H9 (cell line): Measurements from ENCODE around the gene HRH1. TPM values are rescaled to one million over a fixed set of nuclear protein-coding genes. Genes with fewer than 3 reads are reported as not detected.

Experiments
- DNase-seq: peaks from one replicate; pipeline ENCODE4 v3.0.0-alpha.2; 2017
- H2AFZ ChIP-seq: one replicate; pipeline ENCODE4 v1.6.1; 2013; ENCODE audit warnings: mild to moderate bottlenecking, low read length, control low read depth, moderate library complexity
- H2AK5ac ChIP-seq: 2 replicates; pipeline ENCODE4 v1.6.1; 2013; ENCODE audit warnings: low read length, control low read depth, mixed read lengths; ENCODE audit not compliant: insufficient read length
- H2BK120ac ChIP-seq: one replicate; pipeline ENCODE4 v1.6.1; 2013; ENCODE audit warnings: low read depth, mild to moderate bottlenecking, low read length, control low read depth, inconsistent platforms; ENCODE audit not compliant: poor library complexity, severe bottlenecking
- H2BK12ac ChIP-seq: 2 replicates; pipeline ENCODE4 v1.6.1; 2013; ENCODE audit warnings: low read length, control low read depth, mixed read lengths, low read depth; ENCODE audit not compliant: insufficient read length
- H2BK15ac ChIP-seq: 2 replicates; pipeline ENCODE4 v1.6.1; 2013; ENCODE audit warnings: low read depth, low read length, control low read depth
- H2BK20ac ChIP-seq: one replicate; pipeline ENCODE4 v1.6.1; 2013; ENCODE audit warnings: low read depth, mild to moderate bottlenecking, low read length, control low read depth, inconsistent platforms; ENCODE audit not compliant: poor library complexity, severe bottlenecking
- H2BK5ac ChIP-seq: 2 replicates; pipeline ENCODE4 v1.6.1; 2013; ENCODE audit warnings: low read length, control low read depth, mixed read lengths; ENCODE audit not compliant: insufficient read length
- H3K14ac ChIP-seq: 2 replicates; pipeline ENCODE4 v1.6.1; 2013; ENCODE audit warnings: low read length, control low read depth; ENCODE audit not compliant: insufficient read depth
- H3K18ac ChIP-seq: 2 replicates; pipeline ENCODE4 v1.6.1; 2013; ENCODE audit warnings: low read depth, mild to moderate bottlenecking, mixed read lengths, low read length, control low read depth; ENCODE audit not compliant: insufficient read length
- H3K23ac ChIP-seq: 2 replicates; pipeline ENCODE4 v1.6.1; 2013; ENCODE audit warnings: low read length, control low read depth, mixed read lengths, low read depth; ENCODE audit not compliant: insufficient read length
- H3K23me2 ChIP-seq: 2 replicates; pipeline ENCODE4 v1.6.1; 2013; ENCODE audit warnings: low read depth, mild to moderate bottlenecking, mixed read lengths, low read length, control low read depth; ENCODE audit not compliant: insufficient read length, poor library complexity, severe bottlenecking
- H3K27ac ChIP-seq: 2 replicates; pipeline ENCODE4 v1.5.1; 2013; ENCODE audit warnings: low read length, control low read depth, mixed read lengths, low read depth; ENCODE audit not compliant: insufficient read length
- H3K27me3 ChIP-seq: 2 replicates; pipeline ENCODE4 v1.6.1; 2013; ENCODE audit warnings: low read length, control low read depth, inconsistent platforms; ENCODE audit not compliant: insufficient read depth
- H3K4ac ChIP-seq: 2 replicates; pipeline ENCODE4 v1.6.1; 2013; ENCODE audit warnings: low read depth, mild to moderate bottlenecking, control low read depth, inconsistent platforms, low read length, moderate library complexity
- H3K4me1 ChIP-seq: 2 replicates; pipeline ENCODE4 v1.6.1; 2013; ENCODE audit warnings: low read length, control low read depth, inconsistent platforms; ENCODE audit not compliant: insufficient read depth
- H3K4me2 ChIP-seq: 2 replicates; pipeline ENCODE4 v1.6.1; 2013; ENCODE audit warnings: low read length, control low read depth, mixed read lengths; ENCODE audit not compliant: insufficient read length, insufficient read depth
- H3K56ac ChIP-seq: 2 replicates; pipeline ENCODE4 v1.6.1; 2013; ENCODE audit warnings: low read depth, mild to moderate bottlenecking, mixed read lengths, low read length, control low read depth; ENCODE audit not compliant: insufficient read length
- H3K79me1 ChIP-seq: 2 replicates; pipeline ENCODE4 v1.6.1; 2013; ENCODE audit warnings: low read depth, mild to moderate bottlenecking, moderate library complexity, low read length, control low read depth, inconsistent platforms; ENCODE audit not compliant: insufficient read depth, poor library complexity, severe bottlenecking
- H3K79me2 ChIP-seq: 2 replicates; pipeline ENCODE4 v1.6.1; 2013; ENCODE audit warnings: low read length, control low read depth, inconsistent platforms; ENCODE audit not compliant: insufficient read depth
- H3K9ac ChIP-seq: 2 replicates; pipeline ENCODE4 v1.6.1; 2013; ENCODE audit warnings: low read length, control low read depth, mixed read lengths; ENCODE audit not compliant: insufficient read length; ENCODE audit errors: extremely low read depth
- H3K9me3 ChIP-seq: one replicate; pipeline ENCODE4 v1.6.1; 2013; ENCODE audit warnings: low read depth, low read length, inconsistent platforms; ENCODE audit not compliant: control insufficient read depth
- H3T11ph ChIP-seq: one replicate; pipeline ENCODE4 v1.6.1; 2013; ENCODE audit warnings: mild to moderate bottlenecking, low read length, control low read depth, inconsistent platforms
- H4K20me1 ChIP-seq: one replicate; pipeline ENCODE4 v1.6.1; 2013; ENCODE audit not compliant: control insufficient read depth, insufficient read length, insufficient read depth
- H4K5ac ChIP-seq: 2 replicates; pipeline ENCODE4 v1.6.1; 2013; ENCODE audit warnings: low read depth, mild to moderate bottlenecking, mixed read lengths, low read length, control low read depth; ENCODE audit not compliant: insufficient read length
- H4K8ac ChIP-seq: replicated peaks from 2 replicates; pipeline ENCODE4 v1.6.1; 2013; ENCODE audit warnings: low read length, control low read depth, mixed read lengths, low read depth; ENCODE audit not compliant: insufficient read length
- H4K91ac ChIP-seq: 2 replicates; pipeline ENCODE4 v1.6.1; 2013; ENCODE audit warnings: low read depth, mild to moderate bottlenecking, moderate library complexity, mixed read lengths, low read length, control low read depth; ENCODE audit not compliant: insufficient read length
- H3K27ac Mint-ChIP-seq, 3 experiments: 2 replicates in 2 of 3; 3 replicates in 1 of 3; pipeline ENCODE4 v1.8.0; 2020 to 2021; ENCODE audit warnings: mixed read lengths in 3 of 3, mild to moderate bottlenecking in 1 of 3, moderate library complexity in 1 of 3
- H3K27me3 Mint-ChIP-seq: 2 replicates; pipeline ENCODE4 v1.8.0; 2021; ENCODE audit warnings: low read depth, mild to moderate bottlenecking, moderate library complexity, mixed read lengths
- H3K36me3 Mint-ChIP-seq, 3 experiments: 2 replicates in 2 of 3; 3 replicates in 1 of 3; pipeline ENCODE4 v1.8.0; 2020 to 2021; ENCODE audit warnings: low read depth in 3 of 3, mixed read lengths in 3 of 3; ENCODE audit not compliant: insufficient read depth in 1 of 3
- H3K4me1 Mint-ChIP-seq, 2 experiments: 2 replicates each; pipeline ENCODE4 v1.8.0; 2020; ENCODE audit warnings: mixed read lengths in 2 of 2
- H3K4me3 Mint-ChIP-seq, 2 experiments: 2 replicates in 1 of 2; 3 replicates in 1 of 2; pipeline ENCODE4 v1.8.0; 2020 to 2021; ENCODE audit warnings: mild to moderate bottlenecking in 2 of 2, mixed read lengths in 2 of 2, moderate library complexity in 1 of 2
- H3K9me3 Mint-ChIP-seq, 2 experiments: 2 replicates in 1 of 2; 3 replicates in 1 of 2; pipeline ENCODE4 v1.8.0; 2020; ENCODE audit warnings: mild to moderate bottlenecking in 2 of 2, mixed read lengths in 2 of 2, moderate library complexity in 1 of 2
- WGBS: extraction: QIAGEN DNeasy Blood & Tissue Kit; methylation state at CpG from one replicate; pipeline ENCODE4 v1.1.7; 2013; ENCODE audit warnings: missing lambda C conversion rate, low lambda C conversion rate, mixed read lengths; ENCODE audit not compliant: insufficient read length; ENCODE audit errors: extremely low coverage; 5-methylcytosine and 5-hydroxymethylcytosine counted together
- total RNA-seq: library from RNA; stranded (reverse); gene quantifications from 2 replicates; pipeline ENCODE4 v1.2.1, GENCODE V29; 2021
- TF ChIP-seq, protein P1 (sequence below): fragments of 200-600 bp; sonication (generic); conservative IDR thresholded peaks from 3 replicates; pipeline ENCODE4 v1.8.0; 2021; ENCODE audit warnings: antibody characterized with exemption, mild to moderate bottlenecking

HRH1 gene
- total RNA-seq, 1 experiment from 2014 or later = 0.74 TPM

DNA sequence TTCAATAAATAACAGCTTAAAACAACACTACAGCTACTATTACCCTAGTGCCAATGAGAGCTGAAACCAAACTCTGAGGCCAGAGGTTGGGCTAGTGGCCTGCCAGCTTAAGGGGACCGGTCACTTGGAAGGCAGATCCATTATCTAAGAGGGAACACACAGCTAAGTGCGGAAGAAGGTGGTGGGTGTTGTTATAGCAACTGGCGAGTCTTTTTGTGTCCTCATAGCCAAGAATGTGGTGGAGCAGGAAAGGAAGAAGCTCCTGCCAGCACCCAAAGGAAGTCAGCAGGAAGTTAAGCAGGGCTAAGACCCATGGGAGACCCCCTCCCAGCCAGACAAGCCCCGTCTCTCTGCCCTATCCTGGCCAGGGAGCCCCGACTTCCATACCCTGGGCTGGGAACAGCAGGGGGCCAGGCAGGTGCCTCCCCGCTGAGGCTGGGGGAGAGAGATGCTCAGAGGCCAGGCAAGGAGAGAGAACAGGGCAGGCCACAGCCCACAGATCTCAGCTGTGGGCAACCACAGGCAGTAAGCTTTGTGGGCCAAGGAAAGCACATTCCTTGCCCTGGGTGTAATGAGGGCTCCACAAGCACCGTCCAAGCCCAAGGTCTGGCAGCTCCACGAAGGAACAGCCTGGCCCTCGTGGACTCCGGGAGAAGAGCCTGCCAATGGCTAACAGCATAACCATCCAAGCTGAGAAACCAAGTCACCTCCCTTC, 34.0 kb upstream of the HRH1 start:
- Histone ChIP-seq H4K8ac (no peak overlapping the region), H3K79me2 (no peaks in the 10 kb centered on the region), H4K5ac (no peak overlapping the region), H3K27me3 (no peaks in the 10 kb centered on the region), H4K20me1 (no peaks in the 10 kb centered on the region), H3K4ac (no peak overlapping the region), H3K4me2 (no peak overlapping the region), H3K79me1 (no peaks in the 10 kb centered on the region), H3K23ac (no peak overlapping the region), H3K56ac (no peak overlapping the region), H3K18ac (no peak overlapping the region), H3K9ac (no peak overlapping the region), H2BK120ac (no peak overlapping the region), H3K23me2 (no peaks in the 10 kb centered on the region), H3K14ac (no peak overlapping the region), H2BK12ac (no peak overlapping the region), H4K91ac (no peak overlapping the region), H3K27ac (no peak overlapping the region), H2BK15ac (no peak overlapping the region), H3T11ph (no peak overlapping the region), H3K9me3 (no peaks in the 10 kb centered on the region), H2AK5ac (no peak overlapping the region), H2AFZ (no peak overlapping the region), H3K4me1 (no peaks in the 10 kb centered on the region), H2BK20ac (no peak overlapping the region), H2BK5ac (no peak overlapping the region)
- H3K4me1 Mint-ChIP-seq = peaks cover 10 to 11% of the 10 kb centered on the region in 2 experiments
- H3K27me3 Mint-ChIP-seq = peaks cover 21% of the 10 kb centered on the region
- TF ChIP-seq, protein P1, sequence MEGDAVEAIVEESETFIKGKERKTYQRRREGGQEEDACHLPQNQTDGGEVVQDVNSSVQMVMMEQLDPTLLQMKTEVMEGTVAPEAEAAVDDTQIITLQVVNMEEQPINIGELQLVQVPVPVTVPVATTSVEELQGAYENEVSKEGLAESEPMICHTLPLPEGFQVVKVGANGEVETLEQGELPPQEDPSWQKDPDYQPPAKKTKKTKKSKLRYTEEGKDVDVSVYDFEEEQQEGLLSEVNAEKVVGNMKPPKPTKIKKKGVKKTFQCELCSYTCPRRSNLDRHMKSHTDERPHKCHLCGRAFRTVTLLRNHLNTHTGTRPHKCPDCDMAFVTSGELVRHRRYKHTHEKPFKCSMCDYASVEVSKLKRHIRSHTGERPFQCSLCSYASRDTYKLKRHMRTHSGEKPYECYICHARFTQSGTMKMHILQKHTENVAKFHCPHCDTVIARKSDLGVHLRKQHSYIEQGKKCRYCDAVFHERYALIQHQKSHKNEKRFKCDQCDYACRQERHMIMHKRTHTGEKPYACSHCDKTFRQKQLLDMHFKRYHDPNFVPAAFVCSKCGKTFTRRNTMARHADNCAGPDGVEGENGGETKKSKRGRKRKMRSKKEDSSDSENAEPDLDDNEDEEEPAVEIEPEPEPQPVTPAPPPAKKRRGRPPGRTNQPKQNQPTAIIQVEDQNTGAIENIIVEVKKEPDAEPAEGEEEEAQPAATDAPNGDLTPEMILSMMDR = no peak
- DNase-seq = no peak
- H3K9me3 Mint-ChIP-seq = peaks cover 15 to 16% of the 10 kb centered on the region in 2 experiments
- no peak overlapping the region for H3K27ac Mint-ChIP-seq
- H3K4me3 Mint-ChIP-seq = no peak overlapping the region
- WGBS = no CpG with 5 or more reads among the region's 10 CpGs
- peaks cover 6 to 7% (median 6%) of the 10 kb centered on the region in 3 experiments; a peak in 6 of 7 replicates for H3K36me3 Mint-ChIP-seq
